ENCODE results near the gene SYNE2.
A peak's percentile ranks its signal among the peaks of the same experiment; 100 is the strongest.

Gene SYNE2

DNA sequence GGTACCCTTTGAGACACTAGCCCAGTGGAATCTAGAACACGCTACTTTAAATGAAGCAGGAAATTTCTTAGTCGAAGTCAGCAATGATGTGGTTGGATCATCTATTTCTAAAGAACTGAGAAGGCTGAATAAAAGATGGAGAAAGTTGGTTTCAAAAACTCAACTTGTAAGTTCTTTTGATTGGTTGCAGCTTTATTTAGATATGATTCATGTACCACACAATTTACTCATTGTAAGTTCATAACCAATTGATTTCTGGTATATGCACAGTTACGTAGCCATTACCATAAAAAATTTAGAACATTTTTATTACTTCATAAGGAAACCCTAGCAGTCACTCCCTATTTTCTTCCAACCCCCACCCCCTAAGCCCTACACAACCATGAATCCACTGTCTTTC is 129.8 kb downstream of the SYNE2 start:
- no peak overlapping the region for H3K4me3 ChIP-seq (ENCODE audit: low read depth, low read length)
- DNase-seq (ENCODE audit: low read depth, low spot score) = no peak
- TF ChIP-seq, protein P1, sequence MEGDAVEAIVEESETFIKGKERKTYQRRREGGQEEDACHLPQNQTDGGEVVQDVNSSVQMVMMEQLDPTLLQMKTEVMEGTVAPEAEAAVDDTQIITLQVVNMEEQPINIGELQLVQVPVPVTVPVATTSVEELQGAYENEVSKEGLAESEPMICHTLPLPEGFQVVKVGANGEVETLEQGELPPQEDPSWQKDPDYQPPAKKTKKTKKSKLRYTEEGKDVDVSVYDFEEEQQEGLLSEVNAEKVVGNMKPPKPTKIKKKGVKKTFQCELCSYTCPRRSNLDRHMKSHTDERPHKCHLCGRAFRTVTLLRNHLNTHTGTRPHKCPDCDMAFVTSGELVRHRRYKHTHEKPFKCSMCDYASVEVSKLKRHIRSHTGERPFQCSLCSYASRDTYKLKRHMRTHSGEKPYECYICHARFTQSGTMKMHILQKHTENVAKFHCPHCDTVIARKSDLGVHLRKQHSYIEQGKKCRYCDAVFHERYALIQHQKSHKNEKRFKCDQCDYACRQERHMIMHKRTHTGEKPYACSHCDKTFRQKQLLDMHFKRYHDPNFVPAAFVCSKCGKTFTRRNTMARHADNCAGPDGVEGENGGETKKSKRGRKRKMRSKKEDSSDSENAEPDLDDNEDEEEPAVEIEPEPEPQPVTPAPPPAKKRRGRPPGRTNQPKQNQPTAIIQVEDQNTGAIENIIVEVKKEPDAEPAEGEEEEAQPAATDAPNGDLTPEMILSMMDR (IDR thresholded peaks at IDR 0.05; ENCODE audit: low read depth, low read length) = no peak
- in situ Hi-C loops (cut with HindIII; ENCODE audit: low sequenced_read_pairs) = no loop called here

DNA sequence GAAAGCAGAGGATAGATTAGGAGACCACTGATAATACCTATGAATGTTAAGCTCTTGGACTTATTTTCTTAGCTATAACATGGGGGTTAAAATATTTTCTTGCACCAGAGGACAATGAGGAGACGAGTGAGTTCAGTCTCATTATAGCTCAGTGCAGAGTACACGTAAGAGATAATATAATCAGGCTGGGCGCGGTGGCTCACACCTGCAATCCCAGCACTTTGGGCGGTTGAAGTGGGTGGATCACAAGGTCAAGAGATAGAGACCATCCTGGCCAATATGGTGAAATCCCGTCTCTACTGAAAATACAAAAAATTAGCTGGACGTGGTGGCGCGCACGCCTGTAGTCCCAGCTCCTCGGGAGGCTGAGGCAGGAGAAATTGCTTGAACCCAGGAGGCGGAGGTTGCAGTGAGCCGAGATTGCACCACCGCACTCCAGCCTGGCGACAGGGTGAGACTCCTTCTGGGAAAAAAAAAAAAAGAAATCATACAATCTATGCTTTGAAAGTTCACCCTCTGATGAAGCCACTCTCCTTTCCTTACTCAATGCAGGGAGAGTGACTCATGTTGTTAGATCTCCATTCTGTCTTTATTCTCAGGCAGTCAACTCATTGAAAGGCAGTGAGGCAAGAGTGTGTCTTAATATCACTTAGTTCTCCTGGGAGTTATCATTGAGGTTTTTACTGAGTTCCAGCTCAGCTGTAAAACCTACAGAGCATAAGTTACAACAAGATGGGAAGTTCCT is 134.2 kb downstream of the SYNE2 start:
- DNase-seq (ENCODE audit: low read depth, low spot score) = peak; percentile 65
- TF ChIP-seq, protein P1 (IDR thresholded peaks at IDR 0.05; ENCODE audit: low read depth, low read length) = no peak
- in situ Hi-C loops (cut with HindIII; ENCODE audit: low sequenced_read_pairs) = no loop called here
- no peak overlapping the region for H3K4me3 ChIP-seq (ENCODE audit: low read depth, low read length)

GRCh38 chr14:63988579-63988978 is 135.8 kb downstream of the SYNE2 start:
- no peak overlapping the region for H3K4me3 ChIP-seq (ENCODE audit: low read depth, low read length)
- in situ Hi-C loops (cut with HindIII; ENCODE audit: low sequenced_read_pairs) = no loop called here
- TF ChIP-seq, protein P1 (IDR thresholded peaks at IDR 0.05; ENCODE audit: low read depth, low read length) = no peak
- DNase-seq (ENCODE audit: low read depth, low spot score) = no peak

DNA sequence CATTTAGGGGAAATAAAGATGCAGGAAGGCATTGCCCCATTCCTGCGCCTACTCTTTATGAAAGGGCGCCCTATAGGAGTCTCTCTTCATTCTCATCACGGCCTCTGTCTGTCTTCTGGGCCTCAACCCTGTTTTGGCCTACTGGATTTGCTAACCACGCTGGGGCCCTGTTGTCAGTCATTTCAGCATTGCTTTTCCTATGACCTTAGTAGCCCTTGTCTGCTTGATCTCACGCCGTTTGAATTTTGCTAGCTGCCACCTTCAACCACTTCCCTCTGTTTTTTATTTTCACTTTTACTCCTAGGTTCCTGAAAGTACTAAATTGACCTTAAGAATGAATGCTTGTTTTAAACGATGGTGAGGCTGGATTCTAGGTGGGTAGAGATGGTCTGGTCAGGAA is 139.0 kb downstream of the SYNE2 start:
- in situ Hi-C loops (cut with HindIII; ENCODE audit: low sequenced_read_pairs) = no loop called here
- DNase-seq (ENCODE audit: low read depth, low spot score) = no peak
- TF ChIP-seq, protein P1 (IDR thresholded peaks at IDR 0.05; ENCODE audit: low read depth, low read length) = no peak
- no peak overlapping the region for H3K4me3 ChIP-seq (ENCODE audit: low read depth, low read length)

DNA sequence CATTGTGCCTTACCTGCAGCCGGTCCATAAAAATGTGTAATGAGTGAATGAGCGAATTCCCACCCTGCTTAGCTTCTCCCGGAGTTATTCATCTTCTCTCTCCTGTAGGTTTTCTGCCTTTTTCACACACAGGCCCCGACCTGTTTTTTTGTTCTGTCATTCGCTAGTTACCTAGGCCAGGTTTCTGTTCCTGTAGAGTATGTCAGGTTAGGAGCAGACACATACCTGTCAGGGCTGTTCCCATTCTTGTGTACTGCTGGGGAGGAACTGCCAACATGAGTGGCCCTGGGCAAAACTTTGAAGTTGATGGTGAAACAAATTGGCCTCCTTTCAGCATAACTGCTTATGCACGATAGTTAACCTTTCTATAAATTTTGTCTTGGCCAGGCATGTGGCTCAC is 140.1 kb downstream of the SYNE2 start:
- in situ Hi-C loops (cut with HindIII; ENCODE audit: low sequenced_read_pairs) = no loop called here
- no peak overlapping the region for H3K4me3 ChIP-seq (ENCODE audit: low read depth, low read length)
- DNase-seq (ENCODE audit: low read depth, low spot score) = no peak
- TF ChIP-seq, protein P1 (IDR thresholded peaks at IDR 0.05; ENCODE audit: low read depth, low read length) = no peak

DNA sequence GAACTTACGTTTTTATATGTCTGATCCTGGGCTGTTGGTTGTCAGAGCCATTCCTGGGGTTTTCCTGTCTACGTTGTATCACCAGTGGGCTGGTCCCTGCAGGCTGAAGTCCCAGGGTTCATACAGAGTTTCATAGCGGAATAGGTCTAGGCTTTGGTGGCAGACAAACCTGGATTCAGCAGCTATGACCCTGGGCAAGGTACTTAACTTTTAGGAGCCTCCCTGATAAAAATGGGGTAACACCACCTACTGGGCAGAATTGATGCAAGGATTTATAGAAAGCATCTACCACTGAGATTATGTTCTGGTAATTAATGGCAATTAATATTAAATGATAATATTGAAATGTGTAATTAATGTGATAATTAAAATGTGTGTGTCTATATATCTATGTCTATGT is 141.2 kb downstream of the SYNE2 start:
- in situ Hi-C loops (cut with HindIII; ENCODE audit: low sequenced_read_pairs) = no loop called here
- H3K4me3 ChIP-seq (ENCODE audit: low read depth, low read length) = no peak overlapping the region
- no peak for DNase-seq (ENCODE audit: low read depth, low spot score)
- TF ChIP-seq, protein P1 (IDR thresholded peaks at IDR 0.05; ENCODE audit: low read depth, low read length) = peak; percentile 18

Data from astrocyte of the spinal cord (primary cell).